Peyer's patch (tissue), 4 donors: ENCODE measurements around the gene FNIP1. TPM values are rescaled to one million over a fixed set of nuclear protein-coding genes. Genes with fewer than 3 reads are reported as not detected.

Experiments used
- DNase-seq, 3 donors: peaks; one replicate each; pipeline ENCODE4 v3.0.0-alpha.2; 2017 to 2019
- H3K27ac ChIP-seq, 4 donors: fragments of 200-600 bp; sonication (generic); one replicate each; pipeline ENCODE4 v1.5.1; 2016 to 2019
- H3K27me3 ChIP-seq, 2 donors: fragments of 200-600 bp; sonication (generic); one replicate each; pipeline ENCODE4 v1.5.1; 2019
- H3K36me3 ChIP-seq, 3 donors: fragments of 200-600 bp; sonication (generic); one replicate each; pipeline ENCODE4 v1.5.1; 2016 to 2019
- H3K4me1 ChIP-seq, 4 donors: fragments of 200-600 bp; sonication (generic); one replicate each; pipeline ENCODE4 v1.5.1; 2016 to 2019
- H3K4me3 ChIP-seq, 4 donors: fragments of 200-600 bp; sonication (generic); 1 replicate in 3 of 4; 2 replicates in 1 of 4; pipeline ENCODE4 v1.5.1; 2016 to 2019; ENCODE audit warnings: mild to moderate bottlenecking in 1 of 4
- H3K9me3 ChIP-seq, 4 donors: fragments of 200-600 bp; sonication (generic); one replicate each; pipeline ENCODE4 v1.5.1; 2016 to 2019; ENCODE audit warnings: mild to moderate bottlenecking in 1 of 4
- CTCF ChIP-seq, 6 experiments: fragments of 450-650 bp in 4 of 6; fragments of 200-600 bp in 2 of 6; sonication (generic) in 1 of 6; IDR thresholded peaks; one replicate each; pipeline ENCODE4 v1.5.1; 2017 to 2019; ENCODE audit warnings: antibody characterized with exemption in 6 of 6, mild to moderate bottlenecking in 3 of 6, moderate library complexity in 1 of 6
- POLR2A ChIP-seq, 2 donors: fragments of 450-650 bp; IDR thresholded peaks; one replicate each; pipeline ENCODE4 v1.5.1; 2017; ENCODE audit warnings: antibody characterized with exemption in 2 of 2, mild to moderate bottlenecking in 2 of 2, moderate library complexity in 2 of 2
- total RNA-seq, 4 donors: library from RNA; depleted of rRNA; stranded (reverse); fragments of >200 nt; gene quantifications; one replicate each; pipeline ENCODE4 v1.1.0, GENCODE V29; 2016

The FNIP1 gene
- total RNA-seq, 4 donors from 2014 or later: 36.9 to 49.5 (median 46.1) TPM

- Histone ChIP-seq H3K27ac (peak overlapping the region in 1 of 4 donors; percentile 87), H3K4me1 (peaks cover 0 to 42% (median 6%) of the 10 kb centered on the region in 4 donors), H3K27me3 (no peaks in the 10 kb centered on the region), H3K36me3 (no peaks in the 10 kb centered on the region), H3K9me3 (no peaks in the 10 kb centered on the region), H3K4me3 (peak overlapping the region; percentile 49 to 75 (median 60))
- no peak for TF ChIP-seq POLR2A (IDR thresholded peaks at IDR 0.05)
- TF ChIP-seq CTCF (IDR thresholded peaks at IDR 0.05): no peak
- DNase-seq: no peak
Observed at GRCh38 chr5:131633830-131634229, 163.0 kb downstream of the FNIP1 start.

- DNase-seq: no peak
- H3K9me3 ChIP-seq: no peaks in the 10 kb centered on the region
- H3K4me1 ChIP-seq: peaks cover 0 to 36% (median 3%) of the 10 kb centered on the region in 4 donors
- no peaks in the 10 kb centered on the region for H3K27me3 ChIP-seq
- H3K4me3 ChIP-seq: no peak overlapping the region
- TF ChIP-seq CTCF (IDR thresholded peaks at IDR 0.05) (no peak), POLR2A (IDR thresholded peaks at IDR 0.05) (no peak)
- no peak overlapping the region for H3K27ac ChIP-seq
- H3K36me3 ChIP-seq: no peaks in the 10 kb centered on the region
Observed at GRCh38 chr5:131630963-131631350, 165.9 kb downstream of the FNIP1 start.

- no peak for TF ChIP-seq POLR2A (IDR thresholded peaks at IDR 0.05)
- no peak for TF ChIP-seq CTCF (IDR thresholded peaks at IDR 0.05)
- H3K4me3 ChIP-seq: no peak overlapping the region
- H3K4me1 ChIP-seq: peaks cover 0 to 36% (median 3%) of the 10 kb centered on the region in 4 donors
- no peaks in the 10 kb centered on the region for H3K9me3 ChIP-seq
- DNase-seq: no peak
- H3K36me3 ChIP-seq: no peaks in the 10 kb centered on the region
- no peak overlapping the region for H3K27ac ChIP-seq
- no peaks in the 10 kb centered on the region for H3K27me3 ChIP-seq
Observed at GRCh38 chr5:131630208-131630962, 166.4 kb downstream of the FNIP1 start.

- Histone ChIP-seq H3K9me3 (no peaks in the 10 kb centered on the region), H3K27me3 (no peaks in the 10 kb centered on the region), H3K4me1 (peaks cover 0 to 34% (median 3%) of the 10 kb centered on the region in 4 donors), H3K4me3 (no peak overlapping the region), H3K36me3 (no peaks in the 10 kb centered on the region), H3K27ac (no peak overlapping the region)
- TF ChIP-seq CTCF (IDR thresholded peaks at IDR 0.05) (no peak), POLR2A (IDR thresholded peaks at IDR 0.05) (no peak)
- no peak for DNase-seq
Observed at GRCh38 chr5:131628990-131629389, 167.8 kb downstream of the FNIP1 start.

- no peaks in the 10 kb centered on the region for H3K27me3 ChIP-seq
- peaks cover 0 to 18% (median 0%) of the 10 kb centered on the region in 4 donors for H3K4me1 ChIP-seq
- TF ChIP-seq CTCF (IDR thresholded peaks at IDR 0.05) (no peak), POLR2A (IDR thresholded peaks at IDR 0.05) (no peak)
- no peak for DNase-seq
- H3K4me3 ChIP-seq: no peak overlapping the region
- no peaks in the 10 kb centered on the region for H3K36me3 ChIP-seq
- no peaks in the 10 kb centered on the region for H3K9me3 ChIP-seq
- H3K27ac ChIP-seq: no peak overlapping the region
Observed at GRCh38 chr5:131627207-131627865, 169.5 kb downstream of the FNIP1 start.
